SK-N-SH (cell line): ENCODE data around the gene ZNF814. TPM values are rescaled to one million over a fixed set of nuclear protein-coding genes. Genes with fewer than 3 reads are reported as not detected.
A peak's percentile ranks its signal among the peaks of the same experiment; 100 is the strongest.

Experiments used
- CTCF ChIA-PET: fragments of 300-600, 350-600 bp; formaldehyde crosslinking; extraction: SDS; loops from one replicate; lab custom pipeline; 2021; lab: Yijun Ruan, JAX
- POLR2A ChIA-PET: fragments of 350-600 bp; sonication (Branson Sonifier 250); formaldehyde crosslinking; extraction: SDS; loops from one replicate; lab custom pipeline; 2020; ENCODE audit warnings: antibody characterized with exemption, inconsistent platforms; lab: Yijun Ruan, JAX
- DNase-seq: peaks from one replicate; pipeline ENCODE4 v3.0.0; 2012
- H2AFZ ChIP-seq: fragments of 200-600 bp; sonication (generic); 2 replicates; pipeline ENCODE4 v1.8.1; 2016; ENCODE audit warnings: antibody characterized with exemption, mild to moderate bottlenecking, low read depth
- H3F3A ChIP-seq: fragments of 200-600 bp; sonication (generic); replicated peaks from 2 replicates; pipeline ENCODE3; 2016; ENCODE audit warnings: antibody characterized with exemption, mild to moderate bottlenecking; ENCODE audit not compliant: insufficient read depth
- H3K27ac ChIP-seq, 2 experiments: fragments of 200-500 bp in 1 of 2; fragments of 200-600 bp in 1 of 2; sonication (Bioruptor generic) in 1 of 2; sonication (generic), shearing (Covaris generic) in 1 of 2; 2 replicates each; pipeline versions ENCODE4 v1.5.1 to v1.6.1; 2014 to 2016; ENCODE audit warnings: low read depth in 2 of 2, inconsistent platforms in 1 of 2, low read length in 1 of 2, mild to moderate bottlenecking in 1 of 2, mixed read lengths in 1 of 2
- H3K27me3 ChIP-seq: fragments of 200-600 bp; sonication (generic), shearing (Covaris generic); 2 replicates; pipeline ENCODE4 v1.6.1; 2016; ENCODE audit warnings: mixed run types; ENCODE audit not compliant: insufficient read depth
- H3K36me3 ChIP-seq, 2 experiments: fragments of 200-500 bp in 1 of 2; fragments of 200-600 bp in 1 of 2; sonication (Bioruptor generic) in 1 of 2; sonication (generic) in 1 of 2; replicated peaks in 1 of 2; 2 replicates each; pipeline versions ENCODE3 to v1.5.1; 2014 to 2016; ENCODE audit warnings: low read length in 1 of 2, mild to moderate bottlenecking in 1 of 2; ENCODE audit not compliant: insufficient read depth in 2 of 2, control insufficient read depth in 1 of 2
- H3K4me1 ChIP-seq, 2 experiments: fragments of 200-500 bp in 1 of 2; fragments of 200-600 bp in 1 of 2; sonication (Bioruptor generic) in 1 of 2; sonication (generic), shearing (Covaris generic) in 1 of 2; 2 replicates each; pipeline versions ENCODE4 v1.5.1 to v1.6.1; 2014 to 2016; ENCODE audit warnings: low read depth in 1 of 2, low read length in 1 of 2, mixed run types in 1 of 2; ENCODE audit not compliant: insufficient read depth in 2 of 2, control insufficient read depth in 1 of 2
- H3K4me2 ChIP-seq: fragments of 200-600 bp; sonication (generic), shearing (Covaris generic); 2 replicates; pipeline ENCODE4 v1.6.1; 2017; ENCODE audit warnings: mixed run types
- H3K4me3 ChIP-seq, 2 experiments: fragments of 200-500 bp in 1 of 2; fragments of 200-600 bp in 1 of 2; sonication (Bioruptor generic) in 1 of 2; sonication (generic), shearing (Covaris generic) in 1 of 2; 2 replicates each; pipeline versions ENCODE4 v1.5.1 to v1.8.1; 2014 to 2016; ENCODE audit warnings: low read depth in 2 of 2, inconsistent platforms in 1 of 2, low read length in 1 of 2, mild to moderate bottlenecking in 1 of 2, mixed read lengths in 1 of 2, moderate library complexity in 1 of 2
- H3K79me2 ChIP-seq: fragments of 200-600 bp; sonication (generic); 2 replicates; pipeline ENCODE4 v1.8.1; 2017; ENCODE audit warnings: mild to moderate bottlenecking; ENCODE audit not compliant: insufficient read depth
- H3K9ac ChIP-seq: fragments of 200-600 bp; sonication (generic); 2 replicates; pipeline ENCODE4 v1.6.1; 2017; ENCODE audit warnings: mixed run types
- H3K9me2 ChIP-seq: fragments of 200-600 bp; sonication (generic); 2 replicates; pipeline ENCODE4 v1.6.1; 2017; ENCODE audit warnings: mixed run types
- H3K9me3 ChIP-seq: fragments of 200-600 bp; sonication (generic); 2 replicates; pipeline ENCODE4 v1.6.1; 2017; ENCODE audit warnings: mixed run types, mild to moderate bottlenecking, moderate library complexity
- H4K20me1 ChIP-seq: fragments of 200-600 bp; sonication (generic); 2 replicates; pipeline ENCODE4 v1.6.1; 2017; ENCODE audit warnings: mild to moderate bottlenecking, mixed run types; ENCODE audit not compliant: insufficient read depth
- CHD2 ChIP-seq: fragments of 150-350 bp; IDR thresholded peaks from 2 replicates; pipeline ENCODE4 v1.6.1; 2018; ENCODE audit warnings: low read length; ENCODE audit not compliant: partially characterized antibody
- EZH2phosphoT487 ChIP-seq: fragments of 200-600 bp; sonication (generic); IDR thresholded peaks from 2 replicates; pipeline ENCODE4 v1.6.1; 2017; ENCODE audit warnings: low read depth, mixed run types, mild to moderate bottlenecking, antibody characterized with exemption, moderate library complexity, borderline replicate concordance
- FOSL2 ChIP-seq: IDR thresholded peaks from 2 replicates; pipeline ENCODE4 v1.4.0; 2012; ENCODE audit warnings: low read depth, mild to moderate bottlenecking, moderate library complexity, borderline replicate concordance
- FOXJ3 ChIP-seq: sonication (generic); formaldehyde crosslinking; IDR thresholded peaks from 2 replicates; pipeline ENCODE4 v1.5.1; 2020; ENCODE audit warnings: mild to moderate bottlenecking, missing genetic modification reagents
- GABPA ChIP-seq: IDR thresholded peaks from 2 replicates; pipeline ENCODE4 v1.4.0; 2012; ENCODE audit warnings: low read depth, mild to moderate bottlenecking
- JUND ChIP-seq: IDR thresholded peaks from 2 replicates; pipeline ENCODE4 v1.4.0; 2012
- MEF2A ChIP-seq: IDR thresholded peaks from 2 replicates; pipeline ENCODE4 v1.4.0; 2012; ENCODE audit warnings: low read depth, borderline replicate concordance
- POLR2AphosphoS5 ChIP-seq: IDR thresholded peaks from 2 replicates; pipeline ENCODE4 v1.6.1; 2012; ENCODE audit warnings: low read depth, low read length
- SIN3A ChIP-seq: IDR thresholded peaks from 2 replicates; pipeline ENCODE4 v1.6.1; 2012; ENCODE audit warnings: low read depth, mild to moderate bottlenecking, low read length, moderate library complexity, borderline replicate concordance
- WGBS: methylation state at CpG from one replicate; pipeline ENCODE4 v1.1.6; 2017; ENCODE audit warnings: low lambda C conversion rate; 5-methylcytosine and 5-hydroxymethylcytosine counted together
- polyA plus RNA-seq, 3 experiments: library from polyadenylated mRNA; depleted of rRNA; stranded (reverse); fragments of >200 nt; gene quantifications; 2 replicates each; pipeline ENCODE4 v1.2.3, GENCODE V29; 2012
- TF ChIP-seq, protein P1 (sequence below): IDR thresholded peaks from 2 replicates; pipeline ENCODE4 v1.4.0; 2012; ENCODE audit warnings: low read depth
- TF ChIP-seq, protein P2 (sequence below): fragments of 200-600 bp; sonication (generic); IDR thresholded peaks from 2 replicates; pipeline ENCODE4 v1.6.1; 2017; ENCODE audit warnings: antibody characterized with exemption, mild to moderate bottlenecking, moderate library complexity
- TF ChIP-seq, protein P3 (sequence below): IDR thresholded peaks from 2 replicates; pipeline ENCODE4 v1.4.0; 2012; ENCODE audit warnings: low read depth, borderline replicate concordance

The ZNF814 gene
- polyA plus RNA-seq, 1 of the 3 experiments (the other 2 are of a cell fraction) = 4.3 TPM

DNA sequence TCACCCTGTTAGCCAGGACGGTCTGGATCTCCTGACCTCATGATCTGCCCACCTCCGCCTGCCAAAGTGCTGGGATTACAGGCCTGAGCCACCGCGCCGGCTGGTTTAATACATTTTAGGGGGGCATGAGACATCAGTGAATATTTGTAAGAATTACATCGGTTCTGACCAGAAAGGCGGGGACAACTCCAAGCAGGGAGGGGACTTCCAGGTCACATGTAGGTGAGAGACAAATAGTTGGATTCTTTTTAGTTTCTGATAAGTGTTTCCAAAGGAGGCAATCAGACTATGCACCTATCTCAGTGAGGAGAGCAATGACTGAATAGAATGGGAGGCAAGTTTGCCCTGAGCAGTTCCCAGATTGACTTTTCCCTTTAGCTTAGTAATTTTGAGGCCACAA lies 70.5 kb downstream of the ZNF814 start:
- no peak for DNase-seq
- H3K4me3 ChIP-seq = no peak overlapping the region
- no peak overlapping the region for H3K9ac ChIP-seq
- no peaks in the 10 kb centered on the region for H3K36me3 ChIP-seq
- no peak overlapping the region for H3K27ac ChIP-seq
- H3K4me2 ChIP-seq = no peak overlapping the region
- peak overlapping the region; percentile 95; the same call in 1 of the 2 replicates for H2AFZ ChIP-seq
- peaks cover 0 to 13% of the 10 kb centered on the region in 2 experiments; a peak in 2 of 4 replicates for H3K4me1 ChIP-seq
- H3F3A ChIP-seq = no peaks in the 10 kb centered on the region
- WGBS = 94% methylated on average over 7 of the region's 7 CpGs
- ChIA-PET POLR2A (no interaction called here), CTCF (interaction anchor here (0.9 kb wide), 1 partner anchor 98 kb away, joined by 3 read pairs; no protein-coding TSS in a partner anchor)
- H3K79me2 ChIP-seq = peaks cover 54% of the 10 kb centered on the region
- H3K9me3 ChIP-seq = no peaks in the 10 kb centered on the region
- H4K20me1 ChIP-seq = 0 out of 2 replicates have a peak, but pooled peaks cover 2% of the 10 kb centered on the region
- no peaks in the 10 kb centered on the region for H3K9me2 ChIP-seq
- TF ChIP-seq POLR2AphosphoS5 = no peak
- no peaks in the 10 kb centered on the region for H3K27me3 ChIP-seq

- peaks cover 51% of the 10 kb centered on the region for H3K79me2 ChIP-seq
- ChIA-PET CTCF (no interaction called here), POLR2A (no interaction called here)
Observed at GRCh38 chr19:57817976-57818375, 70.9 kb downstream of the ZNF814 start.

GRCh38 chr19:57816652-57817051 lies 72.2 kb downstream of the ZNF814 start:
- no peaks in the 10 kb centered on the region for H3K36me3 ChIP-seq
- H3K9me2 ChIP-seq = no peaks in the 10 kb centered on the region
- DNase-seq = no peak
- no peaks in the 10 kb centered on the region for H3K9me3 ChIP-seq
- no peak overlapping the region for H3K4me2 ChIP-seq
- peaks cover 38% of the 10 kb centered on the region for H3K79me2 ChIP-seq
- no peaks in the 10 kb centered on the region for H3K27me3 ChIP-seq
- H3K4me3 ChIP-seq = no peak overlapping the region
- ChIA-PET POLR2A (no interaction called here), CTCF (no interaction called here)
- H2AFZ ChIP-seq = no peak overlapping the region
- H4K20me1 ChIP-seq = no peaks in the 10 kb centered on the region
- H3K9ac ChIP-seq = no peak overlapping the region
- peaks cover 0 to 13% of the 10 kb centered on the region in 2 experiments; a peak in 2 of 4 replicates for H3K4me1 ChIP-seq
- H3K27ac ChIP-seq = no peak overlapping the region
- TF ChIP-seq, protein P1, sequence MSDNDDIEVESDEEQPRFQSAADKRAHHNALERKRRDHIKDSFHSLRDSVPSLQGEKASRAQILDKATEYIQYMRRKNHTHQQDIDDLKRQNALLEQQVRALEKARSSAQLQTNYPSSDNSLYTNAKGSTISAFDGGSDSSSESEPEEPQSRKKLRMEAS = no peak
- TF ChIP-seq, protein P2, sequence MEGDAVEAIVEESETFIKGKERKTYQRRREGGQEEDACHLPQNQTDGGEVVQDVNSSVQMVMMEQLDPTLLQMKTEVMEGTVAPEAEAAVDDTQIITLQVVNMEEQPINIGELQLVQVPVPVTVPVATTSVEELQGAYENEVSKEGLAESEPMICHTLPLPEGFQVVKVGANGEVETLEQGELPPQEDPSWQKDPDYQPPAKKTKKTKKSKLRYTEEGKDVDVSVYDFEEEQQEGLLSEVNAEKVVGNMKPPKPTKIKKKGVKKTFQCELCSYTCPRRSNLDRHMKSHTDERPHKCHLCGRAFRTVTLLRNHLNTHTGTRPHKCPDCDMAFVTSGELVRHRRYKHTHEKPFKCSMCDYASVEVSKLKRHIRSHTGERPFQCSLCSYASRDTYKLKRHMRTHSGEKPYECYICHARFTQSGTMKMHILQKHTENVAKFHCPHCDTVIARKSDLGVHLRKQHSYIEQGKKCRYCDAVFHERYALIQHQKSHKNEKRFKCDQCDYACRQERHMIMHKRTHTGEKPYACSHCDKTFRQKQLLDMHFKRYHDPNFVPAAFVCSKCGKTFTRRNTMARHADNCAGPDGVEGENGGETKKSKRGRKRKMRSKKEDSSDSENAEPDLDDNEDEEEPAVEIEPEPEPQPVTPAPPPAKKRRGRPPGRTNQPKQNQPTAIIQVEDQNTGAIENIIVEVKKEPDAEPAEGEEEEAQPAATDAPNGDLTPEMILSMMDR = no peak
- TF ChIP-seq FOXJ3 (CRISPR knock-in tag) (no peak), CHD2 (no peak), EZH2phosphoT487 (no peak), GABPA (no peak), SIN3A (no peak)
- TF ChIP-seq, protein P3, sequence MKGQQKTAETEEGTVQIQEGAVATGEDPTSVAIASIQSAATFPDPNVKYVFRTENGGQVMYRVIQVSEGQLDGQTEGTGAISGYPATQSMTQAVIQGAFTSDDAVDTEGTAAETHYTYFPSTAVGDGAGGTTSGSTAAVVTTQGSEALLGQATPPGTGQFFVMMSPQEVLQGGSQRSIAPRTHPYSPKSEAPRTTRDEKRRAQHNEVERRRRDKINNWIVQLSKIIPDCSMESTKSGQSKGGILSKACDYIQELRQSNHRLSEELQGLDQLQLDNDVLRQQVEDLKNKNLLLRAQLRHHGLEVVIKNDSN = no peak
- no peaks in the 10 kb centered on the region for H3F3A ChIP-seq
- 88% methylated on average over 7 of the region's 7 CpGs for WGBS

More at GRCh38 chr19:57817976-57818375, 70.9 kb downstream of the ZNF814 start:
- TF ChIP-seq SIN3A (no peak), FOSL2 (no peak), GABPA (no peak), JUND (no peak), MEF2A (no peak)
- Histone ChIP-seq H3K9me3 (no peaks in the 10 kb centered on the region), H4K20me1 (no peaks in the 10 kb centered on the region), H3K4me3 (no peak overlapping the region), H3K36me3 (no peaks in the 10 kb centered on the region), H3K27ac (no peak overlapping the region), H3K4me2 (no peak overlapping the region), H3K9me2 (no peaks in the 10 kb centered on the region), H3K27me3 (no peaks in the 10 kb centered on the region), H3F3A (no peaks in the 10 kb centered on the region), H2AFZ (no peak overlapping the region), H3K4me1 (peaks cover 0 to 13% of the 10 kb centered on the region in 2 experiments; a peak in 2 of 4 replicates), H3K9ac (no peak overlapping the region)
- WGBS = 93% methylated on average over 14 of the region's 14 CpGs
- DNase-seq = no peak
